Endometrial microvascular endothelial cells (primary cell): Measurements from ENCODE around the gene RUNDC1. TPM values are rescaled to one million over a fixed set of nuclear protein-coding genes. Genes with fewer than 3 reads are reported as not detected.

Experiments
- in situ Hi-C: cut with HindIII; loops from 2 replicates; pipeline ENCODE4 v1.10.0; 2017; ENCODE audit warnings: low sequenced_read_pairs, low pct_unique_long_range_greater_than_20kb; ENCODE audit errors: inconsistent ontology term
- total RNA-seq: library from RNA; depleted of rRNA; stranded (reverse); fragments of >200 nt; gene quantifications from one replicate; pipeline ENCODE4 v1.2.3, GENCODE V29; 2015; ENCODE audit errors: inconsistent ontology term

Gene RUNDC1
- total RNA-seq, 1 donor from 2014 or later = 7.3 TPM

GRCh38 chr17:43030137-43030767, 49.9 kb downstream of the RUNDC1 start:
- in situ Hi-C loops = no loop called here

GRCh38 chr17:43031666-43032065, 51.3 kb downstream of the RUNDC1 start:
- in situ Hi-C loops = no loop called here

- in situ Hi-C loops = no loop called here
Observed at GRCh38 chr17:43033948-43034881, 53.9 kb downstream of the RUNDC1 start.

GRCh38 chr17:43034894-43035293, 54.5 kb downstream of the RUNDC1 start:
- in situ Hi-C loops = no loop called here

GRCh38 chr17:43039646-43040045, 59.3 kb downstream of the RUNDC1 start:
- in situ Hi-C loops = no loop called here

GRCh38 chr17:43040655-43041054, 60.3 kb downstream of the RUNDC1 start:
- in situ Hi-C loops = no loop called here

- in situ Hi-C loops = no loop called here
Observed at GRCh38 chr17:43042025-43042628, 61.8 kb downstream of the RUNDC1 start.

Other genes starting within 250 kb of the RUNDC1 start
- 13.5 TPM for gene EZH1, start 235.5 kb upstream of the RUNDC1 start, total RNA-seq
- gene RAMP2, start 219.3 kb upstream of the RUNDC1 start, total RNA-seq = 2.8 TPM
- gene VPS25, start 207.1 kb upstream of the RUNDC1 start, total RNA-seq = 70.5 TPM
- gene WNK4, start 200.0 kb upstream of the RUNDC1 start, total RNA-seq = 6.5 TPM
- 79.3 TPM for gene COA3, start 181.9 kb upstream of the RUNDC1 start, total RNA-seq
- gene CNTD1, start 181.7 kb upstream of the RUNDC1 start, total RNA-seq = 0.37 TPM
- gene BECN1, start 156.3 kb upstream of the RUNDC1 start, total RNA-seq = 109 TPM
- 163 TPM for gene PSME3, start 147.2 kb upstream of the RUNDC1 start, total RNA-seq
- gene AOC2, start 136.0 kb upstream of the RUNDC1 start, total RNA-seq = 0.09 TPM
- not detected for gene AOC3, start 129.4 kb upstream of the RUNDC1 start, total RNA-seq
- not detected for gene G6PC1, start 79.8 kb upstream of the RUNDC1 start, total RNA-seq
- gene AARSD1, start 16.1 kb upstream of the RUNDC1 start, total RNA-seq = 34.3 TPM
- not detected for gene PTGES3L, start 485 bp upstream of the RUNDC1 start, total RNA-seq
- gene RPL27, start 17.9 kb downstream of the RUNDC1 start, total RNA-seq = 880 TPM
- gene IFI35, start 26.2 kb downstream of the RUNDC1 start, total RNA-seq = 62.6 TPM
- gene VAT1, start 41.8 kb downstream of the RUNDC1 start, total RNA-seq = 599 TPM
- gene RND2, start 44.7 kb downstream of the RUNDC1 start, total RNA-seq = under 0.01 TPM
- gene BRCA1, start 144.8 kb downstream of the RUNDC1 start, total RNA-seq = 22.7 TPM
- gene NBR1, start 190.6 kb downstream of the RUNDC1 start, total RNA-seq = 53.6 TPM
- gene TMEM106A, start 231.3 kb downstream of the RUNDC1 start, total RNA-seq = 6.1 TPM
- gene CCDC200, start 248.1 kb downstream of the RUNDC1 start, total RNA-seq = not detected